Activated CD8-positive, alpha-beta memory T cell treated with anti-CD3 and anti-CD28 coated beads for 1 hour (primary cell): Measurements from ENCODE around the gene KCNQ1.

Experiments used
- DNase-seq, 2 donors: peaks; one replicate each; pipeline ENCODE4 v3.0.0-alpha.2; 2020; ENCODE audit warnings: low read depth in 1 of 2; ENCODE audit errors: extremely low read depth in 1 of 2

Gene KCNQ1, protein sequence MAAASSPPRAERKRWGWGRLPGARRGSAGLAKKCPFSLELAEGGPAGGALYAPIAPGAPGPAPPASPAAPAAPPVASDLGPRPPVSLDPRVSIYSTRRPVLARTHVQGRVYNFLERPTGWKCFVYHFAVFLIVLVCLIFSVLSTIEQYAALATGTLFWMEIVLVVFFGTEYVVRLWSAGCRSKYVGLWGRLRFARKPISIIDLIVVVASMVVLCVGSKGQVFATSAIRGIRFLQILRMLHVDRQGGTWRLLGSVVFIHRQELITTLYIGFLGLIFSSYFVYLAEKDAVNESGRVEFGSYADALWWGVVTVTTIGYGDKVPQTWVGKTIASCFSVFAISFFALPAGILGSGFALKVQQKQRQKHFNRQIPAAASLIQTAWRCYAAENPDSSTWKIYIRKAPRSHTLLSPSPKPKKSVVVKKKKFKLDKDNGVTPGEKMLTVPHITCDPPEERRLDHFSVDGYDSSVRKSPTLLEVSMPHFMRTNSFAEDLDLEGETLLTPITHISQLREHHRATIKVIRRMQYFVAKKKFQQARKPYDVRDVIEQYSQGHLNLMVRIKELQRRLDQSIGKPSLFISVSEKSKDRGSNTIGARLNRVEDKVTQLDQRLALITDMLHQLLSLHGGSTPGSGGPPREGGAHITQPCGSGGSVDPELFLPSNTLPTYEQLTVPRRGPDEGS

DNA sequence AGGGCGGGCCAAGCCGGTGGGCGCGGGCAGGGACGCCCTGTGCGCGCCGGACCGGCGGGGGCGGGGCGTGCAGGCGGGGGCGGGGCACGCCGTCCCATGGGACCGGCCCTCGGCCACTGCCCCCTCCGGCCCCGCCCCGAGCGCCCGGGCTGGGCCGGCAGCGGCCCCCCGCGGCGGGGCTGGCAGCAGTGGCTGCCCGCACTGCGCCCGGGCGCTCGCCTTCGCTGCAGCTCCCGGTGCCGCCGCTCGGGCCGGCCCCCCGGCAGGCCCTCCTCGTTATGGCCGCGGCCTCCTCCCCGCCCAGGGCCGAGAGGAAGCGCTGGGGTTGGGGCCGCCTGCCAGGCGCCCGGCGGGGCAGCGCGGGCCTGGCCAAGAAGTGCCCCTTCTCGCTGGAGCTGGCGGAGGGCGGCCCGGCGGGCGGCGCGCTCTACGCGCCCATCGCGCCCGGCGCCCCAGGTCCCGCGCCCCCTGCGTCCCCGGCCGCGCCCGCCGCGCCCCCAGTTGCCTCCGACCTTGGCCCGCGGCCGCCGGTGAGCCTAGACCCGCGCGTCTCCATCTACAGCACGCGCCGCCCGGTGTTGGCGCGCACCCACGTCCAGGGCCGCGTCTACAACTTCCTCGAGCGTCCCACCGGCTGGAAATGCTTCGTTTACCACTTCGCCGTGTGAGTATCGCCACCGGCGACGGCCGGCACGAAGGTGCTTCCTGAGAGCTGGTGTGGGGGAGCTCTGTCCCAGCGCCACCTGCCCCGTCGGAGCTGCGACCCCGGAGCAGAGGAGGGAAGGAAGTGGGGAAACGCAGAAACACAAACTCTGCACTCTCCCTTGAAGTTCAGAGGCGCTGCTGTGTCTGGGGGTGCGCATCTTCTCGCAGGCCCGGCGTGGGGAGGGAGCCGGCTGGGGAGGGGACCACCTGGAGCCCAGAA lies at the start of gene KCNQ1:
KCNQ1 (plus strand) TSS at position 188 of the 925 bp plus-strand sequence; CDS start at position 279, 91 bp downstream.
- no peak for DNase-seq

- no peak for DNase-seq
Observed at GRCh38 chr11:2395211-2395730, 49.5 kb upstream of the KCNQ1 start.

GRCh38 chr11:2395856-2396255 lies 49.0 kb upstream of the KCNQ1 start:
- no peak for DNase-seq

DNA sequence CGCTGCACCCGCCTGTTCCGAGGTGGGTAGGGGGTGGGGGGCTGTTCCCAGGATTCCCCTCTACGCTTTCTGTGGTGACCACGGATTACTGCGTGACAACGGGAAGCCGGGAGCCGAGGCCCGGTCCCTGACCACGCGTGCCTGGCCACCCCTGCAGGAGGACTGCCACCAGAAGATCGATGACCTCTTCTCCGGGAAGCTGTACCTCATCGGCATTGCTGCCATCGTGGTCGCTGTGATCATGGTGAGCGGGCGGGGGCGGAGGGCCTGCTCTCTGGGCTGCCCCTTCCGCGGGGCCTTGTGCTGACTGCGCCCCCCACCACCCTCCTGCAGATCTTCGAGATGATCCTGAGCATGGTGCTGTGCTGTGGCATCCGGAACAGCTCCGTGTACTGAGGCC lies 48.3 kb upstream of the KCNQ1 start:
- DNase-seq = no peak

DNA sequence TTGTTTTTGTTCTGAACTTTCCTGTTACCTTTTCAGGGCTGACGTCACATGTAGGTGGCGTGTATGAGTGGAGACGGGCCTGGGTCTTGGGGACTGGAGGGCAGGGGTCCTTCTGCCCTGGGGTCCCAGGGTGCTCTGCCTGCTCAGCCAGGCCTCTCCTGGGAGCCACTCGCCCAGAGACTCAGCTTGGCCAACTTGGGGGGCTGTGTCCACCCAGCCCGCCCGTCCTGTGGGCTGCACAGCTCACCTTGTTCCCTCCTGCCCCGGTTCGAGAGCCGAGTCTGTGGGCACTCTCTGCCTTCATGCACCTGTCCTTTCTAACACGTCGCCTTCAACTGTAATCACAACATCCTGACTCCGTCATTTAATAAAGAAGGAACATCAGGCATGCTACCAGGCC lies 47.8 kb upstream of the KCNQ1 start:
- DNase-seq = no peak

DNA sequence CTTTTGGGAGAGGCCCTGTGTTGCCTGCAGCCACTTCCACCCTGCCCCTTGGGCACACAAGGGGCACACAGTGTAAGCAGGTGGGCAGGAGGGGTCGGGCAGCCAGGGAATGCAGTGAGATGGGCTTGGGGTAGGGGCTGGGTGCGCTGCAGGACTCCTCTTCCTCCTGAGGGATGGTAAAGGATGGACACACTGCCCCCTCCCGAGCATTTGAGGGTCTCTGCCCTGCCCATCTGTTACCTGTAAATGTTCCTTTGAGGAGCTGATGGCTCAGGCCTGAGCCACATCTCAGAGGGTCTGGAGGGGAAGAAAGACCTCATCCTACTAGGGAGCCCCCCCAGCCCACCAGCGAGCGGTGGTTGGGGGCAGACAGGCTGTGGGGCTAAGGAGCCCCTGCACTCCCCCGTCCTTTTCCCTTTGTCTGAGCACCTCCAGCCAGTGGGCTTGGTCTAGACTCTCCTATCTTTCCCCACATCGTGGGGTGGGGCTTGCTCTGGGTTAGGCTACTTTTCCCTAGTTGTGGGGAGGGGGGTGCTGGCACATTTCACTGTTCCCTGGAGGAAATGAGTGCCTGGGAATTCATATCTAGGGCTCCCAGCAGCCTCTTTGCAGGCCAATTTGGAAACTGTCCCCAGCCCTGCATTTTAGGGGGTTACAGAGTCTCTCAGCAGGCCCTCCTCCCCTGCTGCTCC lies 46.0 kb upstream of the KCNQ1 start:
- DNase-seq = no peak

- no peak for DNase-seq
Observed at GRCh38 chr11:2399488-2400068, 45.2 kb upstream of the KCNQ1 start.

DNA sequence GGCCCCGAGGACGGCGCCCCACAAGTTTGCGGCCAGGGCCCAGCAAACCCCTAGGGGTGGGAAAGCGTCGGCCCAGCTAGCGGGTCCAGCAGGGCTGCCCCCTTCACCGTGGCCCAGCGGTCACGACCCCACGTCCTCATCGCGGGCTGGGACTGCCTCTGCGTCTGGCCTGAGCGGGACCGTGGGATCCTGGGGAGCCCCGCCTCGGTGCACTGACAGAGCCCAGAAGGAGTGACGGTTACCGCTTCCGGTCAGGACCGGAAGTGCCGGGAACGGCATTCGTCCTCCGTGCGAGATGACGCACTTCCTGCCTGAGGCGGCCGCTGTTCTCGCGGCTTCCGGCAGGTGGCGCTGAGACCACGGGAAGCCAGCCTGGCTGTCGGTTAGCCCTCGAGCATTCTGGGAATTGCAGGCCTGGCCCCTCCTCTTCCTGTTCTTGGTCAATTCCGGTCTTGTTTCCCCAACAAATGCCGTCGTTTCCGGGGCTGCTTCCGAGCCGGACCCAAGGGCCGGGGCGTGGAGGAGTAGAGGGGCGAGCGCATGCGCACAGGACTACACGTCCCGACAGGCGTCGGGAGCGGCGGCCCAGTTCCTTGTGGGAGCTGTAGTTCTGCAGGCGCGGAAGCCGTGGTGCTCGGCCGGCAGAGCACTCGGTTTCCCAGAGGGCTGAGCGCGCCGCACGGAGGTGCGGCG lies 44.6 kb upstream of the KCNQ1 start, which contains the start of gene TSSC4:
TSSC4 (plus strand) TSS at position 682 of the 693 bp plus-strand sequence. CDS start 1,884 bp downstream, outside the sequence.
- DNase-seq = peak; percentile 99

DNA sequence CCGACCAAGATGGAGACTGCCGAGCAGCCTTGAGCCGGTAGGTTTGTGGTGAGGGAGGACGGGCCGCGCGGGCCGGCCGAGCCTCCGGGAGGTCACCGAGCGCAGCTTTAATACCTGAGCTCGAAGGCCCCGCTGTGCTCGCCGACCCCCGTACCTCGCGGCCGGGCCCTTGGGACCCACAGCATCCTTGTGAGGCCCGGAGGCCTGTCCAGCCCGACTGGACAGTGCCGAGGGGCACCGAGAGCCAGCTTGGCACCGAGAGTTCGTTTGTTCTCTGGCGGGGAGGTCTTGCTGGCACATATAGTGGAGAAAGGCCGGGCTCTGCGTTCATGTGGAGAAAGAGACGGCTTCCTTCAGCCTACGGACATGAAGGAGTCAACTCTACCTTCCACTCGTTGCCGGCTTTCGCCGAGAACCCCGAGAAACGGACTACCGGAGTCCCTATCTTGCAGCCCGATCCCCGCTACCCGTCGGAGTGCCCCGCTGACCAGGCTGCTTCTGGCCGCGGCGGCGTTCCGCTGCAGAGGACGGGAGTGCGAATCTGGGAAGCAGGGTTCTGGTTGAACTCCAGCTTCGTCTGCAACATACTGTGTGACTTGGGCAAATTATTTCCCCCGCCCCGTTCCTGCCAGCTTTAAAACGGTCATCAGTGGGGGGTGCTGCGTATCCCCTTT lies 43.9 kb upstream of the KCNQ1 start:
- no peak for DNase-seq

- no peak for DNase-seq
Observed at GRCh38 chr11:2401436-2401984, 43.3 kb upstream of the KCNQ1 start.

DNA sequence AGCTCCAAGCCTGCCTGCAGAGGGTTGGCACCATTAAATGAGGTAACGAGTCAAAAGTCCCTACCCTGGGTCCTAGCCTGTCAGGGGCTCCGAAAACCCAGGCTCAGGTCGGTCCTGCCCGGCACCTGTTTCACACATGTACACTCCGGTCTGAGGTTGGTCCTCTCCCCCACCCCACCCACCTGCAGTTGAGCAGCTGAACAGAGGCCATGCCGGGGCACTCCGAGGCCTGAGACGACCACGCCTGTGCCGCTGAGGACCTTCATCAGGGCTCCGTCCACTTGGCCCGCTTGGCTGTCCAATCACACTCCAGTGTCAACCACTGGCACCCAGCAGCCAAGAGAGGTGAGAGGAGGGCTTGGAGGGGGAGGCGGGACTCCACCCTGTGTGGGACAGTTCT lies 42.7 kb upstream of the KCNQ1 start:
- no peak for DNase-seq

GRCh38 chr11:2402890-2403645 lies 41.7 kb upstream of the KCNQ1 start:
- DNase-seq = no peak

DNA sequence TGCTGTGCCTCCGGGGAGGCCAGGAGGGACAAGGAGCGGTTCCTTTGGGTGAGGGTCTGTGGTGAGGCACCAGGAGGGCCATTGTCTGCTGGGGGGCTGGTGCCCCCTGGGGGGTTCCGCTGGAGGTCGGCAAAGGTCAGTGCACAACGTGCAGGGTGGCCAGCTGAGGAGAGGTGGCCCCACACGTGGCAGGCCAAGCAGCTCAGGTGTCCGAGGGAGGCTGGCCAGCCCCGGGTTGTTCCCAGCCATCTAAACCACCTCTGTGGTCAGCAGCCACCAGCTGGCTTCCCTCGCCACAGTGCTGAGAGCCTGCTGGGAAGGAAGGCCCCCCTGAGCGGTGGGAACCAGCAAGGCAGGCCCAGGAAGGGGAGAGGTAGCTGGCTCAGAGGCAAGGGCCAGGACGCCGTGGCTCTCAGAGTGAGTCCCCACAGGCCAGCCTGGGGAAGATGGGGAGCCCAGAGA lies 40.0 kb upstream of the KCNQ1 start:
- no peak for DNase-seq

DNA sequence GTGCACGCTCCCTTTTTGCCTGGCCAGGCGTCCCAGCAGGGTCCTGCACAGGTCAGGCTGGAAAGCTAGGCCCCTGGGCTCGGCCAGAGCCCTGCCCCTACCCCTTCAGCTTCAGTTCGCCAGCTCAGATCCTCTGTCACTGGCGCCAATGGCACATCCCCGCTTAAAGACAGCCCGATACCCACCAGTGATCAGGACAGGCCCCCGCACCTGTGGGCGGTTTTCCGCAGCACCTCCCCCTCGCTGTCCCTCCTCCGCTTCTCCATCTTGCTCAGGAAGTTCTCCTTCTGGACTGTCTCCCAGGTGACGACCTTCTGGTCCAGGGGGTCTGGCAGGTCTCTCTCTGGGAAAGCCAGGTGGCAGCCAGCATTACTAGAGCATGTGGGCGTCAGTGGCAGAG lies 38.4 kb upstream of the KCNQ1 start:
- DNase-seq = no peak

- no peak for DNase-seq
Observed at GRCh38 chr11:2406878-2407410, 37.9 kb upstream of the KCNQ1 start.

DNA sequence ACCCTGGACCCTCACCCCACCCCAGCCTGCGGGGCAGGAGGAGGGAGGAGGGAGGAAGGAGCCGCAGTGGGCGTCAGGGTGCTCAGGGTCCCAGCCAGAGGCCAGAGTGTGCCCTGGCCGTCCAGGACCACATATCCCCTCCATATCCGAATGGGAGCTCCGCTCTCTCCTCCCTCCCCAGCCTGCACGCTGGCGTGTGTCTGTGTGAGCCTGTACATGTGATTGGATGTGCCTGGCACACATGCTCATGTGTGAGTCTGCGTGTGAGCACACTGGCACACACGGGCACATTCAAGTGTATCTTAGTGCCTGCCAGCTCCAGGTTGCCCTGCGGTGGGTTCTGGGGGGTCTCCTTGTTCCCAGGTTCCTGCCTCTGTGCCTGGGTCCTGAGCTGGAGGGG lies 36.1 kb upstream of the KCNQ1 start:
- no peak for DNase-seq

- DNase-seq = no peak
Observed at GRCh38 chr11:2409126-2409525, 35.7 kb upstream of the KCNQ1 start.
